Loucy (cell line): ENCODE data around the gene AGBL4.

Source experiments
- H2AFZ ChIP-seq: fragments of 200-600 bp; sonication (generic); 2 replicates; pipeline ENCODE4 v1.6.0; 2016; ENCODE audit warnings: antibody characterized with exemption, mild to moderate bottlenecking, low read length, moderate library complexity
- H3F3A ChIP-seq: fragments of 200-600 bp; 2 replicates; pipeline ENCODE4 v1.6.0; 2016; ENCODE audit warnings: antibody characterized with exemption, low read depth, mild to moderate bottlenecking
- H3K27me3 ChIP-seq: fragments of 200-600 bp; sonication (generic); 2 replicates; pipeline ENCODE4 v1.6.1; 2014; ENCODE audit warnings: low read length, mild to moderate bottlenecking; ENCODE audit not compliant: insufficient read depth, poor library complexity, severe bottlenecking
- H3K36me3 ChIP-seq: fragments of 200-600 bp; sonication (generic); 2 replicates; pipeline ENCODE4 v1.6.1; 2016; ENCODE audit warnings: low read length; ENCODE audit not compliant: insufficient read depth
- H3K4me1 ChIP-seq: fragments of 200-600 bp; sonication (generic); 2 replicates; pipeline ENCODE4 v1.5.1; 2014; ENCODE audit warnings: low read length, mild to moderate bottlenecking; ENCODE audit not compliant: insufficient read depth, poor library complexity, severe bottlenecking
- H3K4me2 ChIP-seq: fragments of 200-600 bp; sonication (generic); 2 replicates; pipeline ENCODE4 v1.6.0; 2014; ENCODE audit warnings: antibody characterized with exemption, low read length, low read depth, mild to moderate bottlenecking; ENCODE audit not compliant: poor library complexity, severe bottlenecking
- H3K4me3 ChIP-seq: fragments of 200-600 bp; sonication (generic); 2 replicates; pipeline ENCODE4 v1.5.1; 2014; ENCODE audit warnings: low read length, mild to moderate bottlenecking, mixed read lengths; ENCODE audit not compliant: poor library complexity, severe bottlenecking
- H3K79me2 ChIP-seq: fragments of 200-600 bp; sonication (generic); 2 replicates; pipeline ENCODE4 v1.6.1; 2014; ENCODE audit warnings: low read length; ENCODE audit not compliant: insufficient read depth
- H3K9ac ChIP-seq: fragments of 200-600 bp; sonication (generic); 2 replicates; pipeline ENCODE4 v1.6.0; 2014; ENCODE audit warnings: mild to moderate bottlenecking, low read depth, low read length, moderate library complexity; ENCODE audit not compliant: poor library complexity, severe bottlenecking
- H3K9me2 ChIP-seq: fragments of 200-600 bp; sonication (generic); replicated peaks from 2 replicates; pipeline ENCODE4 v1.6.1; 2016; ENCODE audit warnings: low read depth, low read length, mixed read lengths
- H3K9me3 ChIP-seq: fragments of 200-600 bp; sonication (generic); 2 replicates; pipeline ENCODE4 v1.6.1; 2014; ENCODE audit warnings: mild to moderate bottlenecking, antibody characterized with exemption, low read length, low read depth; ENCODE audit not compliant: insufficient read depth
- H4K20me1 ChIP-seq: fragments of 200-600 bp; sonication (generic); 2 replicates; pipeline ENCODE4 v1.6.0; 2014; ENCODE audit warnings: antibody characterized with exemption, low read length, mild to moderate bottlenecking; ENCODE audit not compliant: insufficient read depth, poor library complexity, severe bottlenecking
- CTCF ChIP-seq: fragments of 200-600 bp; sonication (generic); conservative IDR thresholded peaks from 2 replicates; pipeline ENCODE4 v1.5.1; 2014; ENCODE audit warnings: mild to moderate bottlenecking, antibody characterized with exemption, low read length
- EZH2phosphoT487 ChIP-seq: fragments of 200-600 bp; IDR thresholded peaks from 2 replicates; pipeline ENCODE4 v1.6.1; 2018; ENCODE audit warnings: antibody characterized with exemption, mild to moderate bottlenecking, moderate library complexity, borderline replicate concordance

The AGBL4 gene

GRCh38 chr1:48953617-48954016 lies 1070.1 kb downstream of the AGBL4 start:
- Histone ChIP-seq H3K36me3 (no peaks in the 10 kb centered on the region), H3K4me3 (no peak overlapping the region), H3K79me2 (no peaks in the 10 kb centered on the region), H3K9ac (no peak overlapping the region), H3K9me2 (no peaks in the 10 kb centered on the region), H3F3A (no peaks in the 10 kb centered on the region), H4K20me1 (no peaks in the 10 kb centered on the region), H3K9me3 (no peaks in the 10 kb centered on the region), H3K4me2 (no peak overlapping the region), H2AFZ (no peak overlapping the region), H3K4me1 (no peaks in the 10 kb centered on the region), H3K27me3 (no peaks in the 10 kb centered on the region)
- TF ChIP-seq EZH2phosphoT487 = no peak
- no peak for TF ChIP-seq CTCF

GRCh38 chr1:48948562-48948961 lies 1075.2 kb downstream of the AGBL4 start:
- Histone ChIP-seq H3K79me2 (no peaks in the 10 kb centered on the region), H2AFZ (no peak overlapping the region)
- no peak for TF ChIP-seq EZH2phosphoT487
- no peak for TF ChIP-seq CTCF

GRCh38 chr1:48947761-48948537 lies 1075.8 kb downstream of the AGBL4 start:
- TF ChIP-seq CTCF = no peak
- TF ChIP-seq EZH2phosphoT487 = no peak

More at GRCh38 chr1:48948562-48948961, 1075.2 kb downstream of the AGBL4 start:
- Histone ChIP-seq H3K4me2 (no peak overlapping the region), H3K27me3 (no peaks in the 10 kb centered on the region), H3K4me3 (no peak overlapping the region), H3K36me3 (no peaks in the 10 kb centered on the region), H4K20me1 (no peaks in the 10 kb centered on the region), H3K9me2 (no peaks in the 10 kb centered on the region), H3K9me3 (no peaks in the 10 kb centered on the region), H3K9ac (no peak overlapping the region), H3K4me1 (no peaks in the 10 kb centered on the region), H3F3A (no peaks in the 10 kb centered on the region)

More at GRCh38 chr1:48947761-48948537, 1075.8 kb downstream of the AGBL4 start:
- no peaks in the 10 kb centered on the region for H3K9me3 ChIP-seq
- no peaks in the 10 kb centered on the region for H3K79me2 ChIP-seq
- no peaks in the 10 kb centered on the region for H3K4me1 ChIP-seq
- no peaks in the 10 kb centered on the region for H3K27me3 ChIP-seq
- no peak overlapping the region for H2AFZ ChIP-seq
- H3K9me2 ChIP-seq = no peaks in the 10 kb centered on the region
- H3K4me3 ChIP-seq = no peak overlapping the region
- no peak overlapping the region for H3K9ac ChIP-seq
- no peak overlapping the region for H3K4me2 ChIP-seq
- H3F3A ChIP-seq = no peaks in the 10 kb centered on the region
- no peaks in the 10 kb centered on the region for H3K36me3 ChIP-seq
- no peaks in the 10 kb centered on the region for H4K20me1 ChIP-seq
